Measurements from ENCODE around the gene VAV2.

DNA sequence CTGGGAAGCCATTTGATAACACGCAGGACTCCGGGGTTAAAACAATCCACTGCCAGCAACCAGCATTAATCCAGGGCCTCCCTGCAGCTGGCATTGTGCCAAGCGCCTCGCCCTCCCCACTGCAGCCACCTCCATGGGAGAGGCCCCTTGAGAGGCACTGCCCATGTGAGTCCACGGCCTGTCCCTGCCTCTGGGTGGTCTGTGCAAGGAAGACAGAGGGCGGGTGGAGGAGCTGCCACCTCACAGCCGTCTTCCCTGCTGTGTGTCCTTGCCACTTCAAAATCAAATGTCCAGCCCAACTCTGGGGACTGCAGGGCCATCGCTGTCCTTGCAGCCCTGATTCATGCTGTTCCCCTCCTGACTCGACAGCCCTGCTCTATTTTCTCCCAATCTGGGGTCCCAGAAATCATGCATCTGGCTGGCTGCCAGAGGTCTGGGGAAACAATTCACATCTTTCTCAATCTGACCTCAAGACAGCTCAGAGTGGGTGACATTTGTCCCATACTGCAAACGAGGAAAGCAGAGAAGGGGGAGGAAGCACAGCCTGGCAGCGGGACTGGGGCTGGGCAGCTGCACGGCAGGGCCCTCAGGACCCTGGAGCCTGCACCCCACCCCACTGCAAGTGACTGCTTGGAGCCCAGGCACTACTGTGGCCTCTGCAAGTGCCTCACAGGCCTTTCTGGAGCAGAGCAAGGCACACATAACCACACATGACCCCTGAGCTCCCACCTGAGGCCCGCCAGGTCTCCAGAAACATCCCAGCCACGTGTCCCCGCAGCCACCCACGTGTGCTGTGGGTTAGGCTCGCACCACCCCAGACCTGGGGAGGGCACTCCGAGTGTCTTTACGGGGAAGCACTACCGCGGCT, 48.9 kb upstream of the VAV2 start:
- TF ChIP-seq POLR2A (IDR thresholded peaks at IDR 0.05): no peak
- TF ChIP-seq, protein P1, sequence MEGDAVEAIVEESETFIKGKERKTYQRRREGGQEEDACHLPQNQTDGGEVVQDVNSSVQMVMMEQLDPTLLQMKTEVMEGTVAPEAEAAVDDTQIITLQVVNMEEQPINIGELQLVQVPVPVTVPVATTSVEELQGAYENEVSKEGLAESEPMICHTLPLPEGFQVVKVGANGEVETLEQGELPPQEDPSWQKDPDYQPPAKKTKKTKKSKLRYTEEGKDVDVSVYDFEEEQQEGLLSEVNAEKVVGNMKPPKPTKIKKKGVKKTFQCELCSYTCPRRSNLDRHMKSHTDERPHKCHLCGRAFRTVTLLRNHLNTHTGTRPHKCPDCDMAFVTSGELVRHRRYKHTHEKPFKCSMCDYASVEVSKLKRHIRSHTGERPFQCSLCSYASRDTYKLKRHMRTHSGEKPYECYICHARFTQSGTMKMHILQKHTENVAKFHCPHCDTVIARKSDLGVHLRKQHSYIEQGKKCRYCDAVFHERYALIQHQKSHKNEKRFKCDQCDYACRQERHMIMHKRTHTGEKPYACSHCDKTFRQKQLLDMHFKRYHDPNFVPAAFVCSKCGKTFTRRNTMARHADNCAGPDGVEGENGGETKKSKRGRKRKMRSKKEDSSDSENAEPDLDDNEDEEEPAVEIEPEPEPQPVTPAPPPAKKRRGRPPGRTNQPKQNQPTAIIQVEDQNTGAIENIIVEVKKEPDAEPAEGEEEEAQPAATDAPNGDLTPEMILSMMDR (IDR thresholded peaks at IDR 0.05): no peak

Measured in adrenal gland (tissue), 5 donors.